Measurements from ENCODE around the gene CAMKMT. TPM values are rescaled to one million over a fixed set of nuclear protein-coding genes. Genes with fewer than 3 reads are reported as not detected.
A peak's percentile ranks its signal among the peaks of the same experiment; 100 is the strongest.

CAMKMT gene
- total RNA-seq, 2 experiments from 2014 or later, result 12.1 to 14.1 TPM

DNA sequence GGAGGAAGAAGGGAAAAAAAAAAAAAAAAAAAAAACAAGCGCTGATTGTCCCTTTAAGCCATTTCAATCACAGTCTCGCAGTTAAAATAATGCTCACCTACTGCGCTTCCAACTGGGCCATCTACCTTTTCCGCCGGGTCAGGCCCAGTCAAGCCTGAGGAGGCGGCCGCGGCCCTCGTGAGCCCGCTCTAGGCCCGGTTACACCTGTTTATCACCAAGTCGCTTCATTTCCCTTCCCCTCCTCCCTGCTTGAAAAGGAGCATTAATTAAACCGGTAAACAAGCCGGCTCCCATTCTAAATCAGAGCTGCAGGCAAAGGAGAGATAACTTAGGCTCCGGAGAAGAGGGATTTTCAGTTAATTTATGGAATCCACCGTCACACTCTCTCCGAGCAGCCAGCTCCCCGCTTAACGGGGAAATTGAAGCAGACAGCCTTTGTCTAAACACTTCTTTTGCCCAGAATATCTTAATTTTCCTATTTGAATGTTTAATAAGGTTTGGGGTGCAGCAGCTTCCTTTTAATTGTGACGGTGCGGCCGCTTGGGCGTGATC is 439.6 kb downstream of the CAMKMT start:
- intact Hi-C loops (cut with micrococcal nuclease), result loop anchor here (5.0 kb wide), 1 partner anchor 131 kb away; no protein-coding TSS in a partner anchor
- DNase-seq, result no peak
- peaks cover 69% of the 10 kb centered on the region for H3K27me3 Mint-ChIP-seq

GRCh38 chr2:44801841-44802776 is 440.4 kb downstream of the CAMKMT start:
- DNase-seq (no peak), ATAC-seq (no peak)
- no peaks in the 10 kb centered on the region for H3K9me3 Mint-ChIP-seq
- H3K27ac Mint-ChIP-seq, result no peak overlapping the region
- H3K4me3 Mint-ChIP-seq, result peak overlapping the region; percentile 44
- H3K27me3 Mint-ChIP-seq, result peaks cover 75% of the 10 kb centered on the region
- intact Hi-C loops (cut with micrococcal nuclease), result loop anchor here (5.0 kb wide), 1 partner anchor 130 kb away; no protein-coding TSS in a partner anchor
- H3K4me1 Mint-ChIP-seq (ENCODE audit: low read depth), result peaks cover 8% of the 10 kb centered on the region
- TF ChIP-seq CTCF (IDR thresholded peaks at IDR 0.05), result no peak
- POLR2A ChIA-PET, result no interaction called here
- no peaks in the 10 kb centered on the region for H3K36me3 Mint-ChIP-seq (ENCODE audit: low read depth)
- CTCF ChIA-PET, result interaction anchor here (1.4 to 1.7 kb wide), 2 partner anchors 322 to 323 kb away, joined by 5 to 8 read pairs; no protein-coding TSS in a partner anchor

More for the DNA sequence above, 439.6 kb downstream of the CAMKMT start:
- Mint-ChIP-seq H3K4me3 (no peak overlapping the region), H3K36me3 (ENCODE audit: low read depth) (no peaks in the 10 kb centered on the region), H3K27ac (no peak overlapping the region), H3K9me3 (no peaks in the 10 kb centered on the region), H3K4me1 (ENCODE audit: low read depth) (peaks cover 8% of the 10 kb centered on the region)
- ATAC-seq, result no peak
- ChIA-PET CTCF (interaction anchor here (1.4 kb wide), 1 partner anchor 321 kb away, joined by 5 read pairs; no protein-coding TSS in a partner anchor), POLR2A (no interaction called here)
- TF ChIP-seq CTCF (IDR thresholded peaks at IDR 0.05), result no peak

DNA sequence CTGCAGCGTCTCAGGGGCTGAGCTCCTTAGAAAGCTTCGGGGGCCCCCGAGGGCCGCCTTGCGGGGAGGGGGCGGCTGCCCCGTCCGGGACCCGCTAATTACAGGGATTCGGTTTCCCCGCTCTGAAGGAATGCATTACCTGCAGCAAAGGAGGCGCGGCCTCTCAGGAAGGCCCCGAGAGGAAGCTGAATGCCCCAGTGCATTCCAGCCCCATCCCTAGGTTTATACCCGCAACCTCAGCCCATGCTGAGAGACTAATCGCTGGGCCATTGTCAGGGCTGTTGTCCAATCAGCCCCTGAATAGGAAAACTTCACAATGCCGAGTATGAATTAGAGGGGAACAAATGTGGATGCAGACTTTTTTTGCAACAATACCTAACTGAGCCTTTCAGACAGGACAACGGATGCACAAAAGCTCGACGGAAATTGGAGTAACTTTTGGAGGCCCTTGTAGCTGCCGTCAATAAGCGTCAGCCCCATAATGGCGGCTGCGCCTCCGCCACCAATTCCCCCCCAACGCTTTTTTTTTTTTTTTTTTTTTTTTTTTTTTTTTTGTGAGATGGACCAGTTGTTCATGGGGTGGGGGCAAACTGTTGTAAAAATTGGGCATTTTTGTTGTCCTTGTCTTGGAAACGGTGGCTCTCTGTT is 441.2 kb downstream of the CAMKMT start:
- Mint-ChIP-seq H3K27ac (no peak overlapping the region), H3K9me3 (no peaks in the 10 kb centered on the region), H3K27me3 (peaks cover 81% of the 10 kb centered on the region), H3K4me1 (ENCODE audit: low read depth) (peaks cover 8% of the 10 kb centered on the region), H3K4me3 (no peak overlapping the region), H3K36me3 (ENCODE audit: low read depth) (no peaks in the 10 kb centered on the region)
- CTCF ChIA-PET, result interaction anchor here (1.4 to 1.7 kb wide), 2 partner anchors 153 to 324 kb away, joined by 6 to 8 read pairs; no protein-coding TSS in a partner anchor
- POLR2A ChIA-PET, result interaction anchor here (0.9 kb wide), 1 partner anchor 13 kb away, joined by 4 read pairs; no protein-coding TSS in a partner anchor
- ATAC-seq, result no peak
- no peak for DNase-seq
- intact Hi-C loops (cut with micrococcal nuclease), result loop anchor here (5.0 kb wide), 1 partner anchor 129 kb away; no protein-coding TSS in a partner anchor
- no peak for TF ChIP-seq CTCF (IDR thresholded peaks at IDR 0.05)

DNA sequence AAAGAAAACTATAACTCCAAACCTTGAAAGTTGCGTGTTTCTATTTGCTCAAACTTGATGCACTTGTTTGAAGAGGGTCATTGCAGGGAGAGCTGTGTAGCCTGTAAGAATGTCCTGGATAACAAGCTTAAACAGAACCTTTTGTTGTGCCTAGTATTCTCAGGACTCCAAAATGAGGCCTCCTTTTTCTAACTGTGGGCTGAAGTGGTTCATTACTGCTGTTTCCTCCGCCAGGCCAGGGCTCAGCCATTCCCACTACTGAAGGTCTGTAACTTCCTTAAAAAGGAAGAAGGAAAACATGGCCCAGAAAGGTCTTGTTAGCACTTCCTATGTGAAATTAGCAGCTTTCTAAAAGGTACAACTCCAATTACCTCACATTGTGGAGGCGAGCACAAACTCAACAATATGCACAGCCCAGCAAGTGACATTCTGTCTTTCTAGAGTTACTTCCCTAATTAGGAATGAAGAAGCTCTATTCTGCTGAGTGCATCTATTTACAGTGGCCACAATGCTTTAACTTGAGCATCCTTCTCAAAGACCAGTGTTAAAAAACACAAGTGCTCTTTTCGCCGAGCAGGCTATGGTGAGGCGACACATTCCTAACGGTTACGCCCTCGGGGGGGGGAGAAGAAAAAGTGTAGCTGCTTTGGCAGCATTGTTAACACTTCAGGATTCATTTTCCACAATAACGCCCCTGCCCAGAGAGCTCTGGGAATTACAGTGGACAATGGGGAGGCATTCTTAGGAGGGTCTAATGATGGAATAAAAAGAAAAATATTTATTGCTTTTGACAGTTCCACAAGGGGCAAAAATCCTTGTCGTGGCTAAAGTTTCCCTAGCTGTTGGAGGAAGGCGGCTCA is 442.9 kb downstream of the CAMKMT start:
- ATAC-seq, result no peak
- TF ChIP-seq CTCF (IDR thresholded peaks at IDR 0.05), result no peak
- peaks cover 8% of the 10 kb centered on the region for H3K4me1 Mint-ChIP-seq (ENCODE audit: low read depth)
- ChIA-PET POLR2A (no interaction called here), CTCF (interaction anchor here (0.6 to 1.6 kb wide), 6 partner anchors 17 to 327 kb away, joined by 3 to 6 read pairs (median 3); no protein-coding TSS in a partner anchor)
- intact Hi-C loops (cut with micrococcal nuclease), result loop anchor here (5.0 kb wide), 1 partner anchor 128 kb away; no protein-coding TSS in a partner anchor
- no peak overlapping the region for H3K4me3 Mint-ChIP-seq
- no peak overlapping the region for H3K27ac Mint-ChIP-seq
- no peak for DNase-seq
- no peaks in the 10 kb centered on the region for H3K36me3 Mint-ChIP-seq (ENCODE audit: low read depth)
- no peaks in the 10 kb centered on the region for H3K9me3 Mint-ChIP-seq
- H3K27me3 Mint-ChIP-seq, result peaks cover 80% of the 10 kb centered on the region

All from activated CD8-positive, alpha-beta T cell treated with anti-CD3 and anti-CD28 coated beads for 36 hours (primary cell).